HG03342 (cell line): ENCODE results near the gene EDEM3.
"Not testable (repeated sequence)": the region's sequence is repeated elsewhere in the genome, so short reads cannot be mapped to it uniquely, and the experiment has no call there.

ENCODE experiments used
- ATAC-seq: cut with Tn5 transposase; IDR thresholded peaks from one replicate; pipeline ENCODE4 v1.9.1; 2021; ENCODE audit warnings: mild to moderate bottlenecking, moderate library complexity; ENCODE audit not compliant: unreplicated experiment

EDEM3 gene

GRCh38 chr1:184770181-184770979 lies 15.7 kb upstream of the EDEM3 start:
- no peak for ATAC-seq

GRCh38 chr1:184769241-184769640 lies 14.6 kb upstream of the EDEM3 start:
- ATAC-seq, result no peak

GRCh38 chr1:184768467-184768866 lies 13.8 kb upstream of the EDEM3 start:
- no peak for ATAC-seq

- no peak for ATAC-seq
Measured at GRCh38 chr1:184767591-184767990, 12.9 kb upstream of the EDEM3 start.

GRCh38 chr1:184764483-184764882 lies 9.8 kb upstream of the EDEM3 start:
- no peak for ATAC-seq

GRCh38 chr1:184763520-184763919 lies 8.9 kb upstream of the EDEM3 start:
- ATAC-seq, result not testable (repeated sequence)

GRCh38 chr1:184761969-184762485 lies 7.4 kb upstream of the EDEM3 start:
- no peak for ATAC-seq

- ATAC-seq, result no peak
Measured at GRCh38 chr1:184759651-184760050, 5.0 kb upstream of the EDEM3 start.

- no peak for ATAC-seq
Measured at GRCh38 chr1:184759112-184759511, 4.5 kb upstream of the EDEM3 start.

- no peak for ATAC-seq
Measured at GRCh38 chr1:184757891-184758290, 3.2 kb upstream of the EDEM3 start.

- no peak for ATAC-seq
Measured at GRCh38 chr1:184757406-184757805, 2.7 kb upstream of the EDEM3 start.

GRCh38 chr1:184755226-184756065 lies 788 bp upstream of the EDEM3 start:
- peak; percentile 3 for ATAC-seq

- ATAC-seq, result peak; percentile 10
Measured at GRCh38 chr1:184753608-184754475, 816 bp downstream of the EDEM3 start.

GRCh38 chr1:184753117-184753516 lies 1.5 kb downstream of the EDEM3 start:
- ATAC-seq, result no peak

GRCh38 chr1:184752656-184753055 lies 2.0 kb downstream of the EDEM3 start:
- no peak for ATAC-seq

- ATAC-seq, result no peak
Measured at GRCh38 chr1:184748740-184749139, 5.9 kb downstream of the EDEM3 start.

GRCh38 chr1:184747089-184747955 lies 7.3 kb downstream of the EDEM3 start:
- ATAC-seq, result peak; percentile 74

- no peak for ATAC-seq
Measured at GRCh38 chr1:184745929-184746638, 8.6 kb downstream of the EDEM3 start.

- no peak for ATAC-seq
Measured at GRCh38 chr1:184745110-184745509, 9.5 kb downstream of the EDEM3 start.
